GM18868 (cell line): ENCODE measurements around the gene EXOSC6.
"Not testable (repeated sequence)": the region's sequence is repeated elsewhere in the genome, so short reads cannot be mapped to it uniquely, and the experiment has no call there.

ENCODE experiments used
- ATAC-seq: cut with Tn5 transposase; IDR thresholded peaks from one replicate; pipeline ENCODE4 v1.9.1; 2021; ENCODE audit warnings: mild to moderate bottlenecking, moderate library complexity; ENCODE audit not compliant: unreplicated experiment

Gene EXOSC6

DNA sequence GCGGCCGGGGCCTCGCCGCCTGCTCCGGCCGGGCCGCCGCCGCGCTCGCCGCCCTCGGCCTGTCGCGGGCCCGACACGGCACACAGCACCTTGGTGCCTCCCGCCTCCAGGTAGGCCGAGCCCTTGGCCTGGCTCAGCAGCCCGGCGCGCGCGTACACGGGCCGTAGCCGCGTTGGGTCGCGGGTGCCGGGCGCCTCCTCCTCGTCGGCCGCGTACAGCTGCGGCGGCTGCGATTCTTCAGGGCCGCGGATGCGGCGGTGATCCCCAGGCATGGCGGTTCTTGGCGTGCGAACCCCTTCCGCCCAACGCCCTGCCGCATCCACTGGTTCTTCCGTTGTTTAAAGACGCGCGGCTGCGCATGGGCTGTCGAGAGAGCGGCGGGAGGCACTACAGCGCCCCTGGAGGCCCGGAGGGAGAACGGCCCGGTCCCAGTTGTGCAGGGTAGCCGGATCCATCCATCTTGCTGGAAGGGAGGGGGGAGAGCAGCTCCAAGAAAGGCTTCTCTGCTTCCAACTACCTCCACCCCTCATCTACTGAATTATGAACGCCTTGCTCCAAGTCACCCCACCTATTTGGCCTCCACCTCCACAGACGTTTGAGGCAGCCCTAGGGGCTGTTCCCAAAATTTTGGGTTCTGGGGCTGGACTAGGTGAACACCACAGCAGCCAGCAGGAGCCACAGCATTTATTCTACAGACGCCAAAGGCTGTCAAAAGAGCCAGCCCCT is at the start of gene EXOSC6:
Gene EXOSC6 (minus strand): TSS at position 312 of the 726 bp plus-strand sequence. CDS start 40 bp downstream, at position 272.
- ATAC-seq: peak; percentile 90

DNA sequence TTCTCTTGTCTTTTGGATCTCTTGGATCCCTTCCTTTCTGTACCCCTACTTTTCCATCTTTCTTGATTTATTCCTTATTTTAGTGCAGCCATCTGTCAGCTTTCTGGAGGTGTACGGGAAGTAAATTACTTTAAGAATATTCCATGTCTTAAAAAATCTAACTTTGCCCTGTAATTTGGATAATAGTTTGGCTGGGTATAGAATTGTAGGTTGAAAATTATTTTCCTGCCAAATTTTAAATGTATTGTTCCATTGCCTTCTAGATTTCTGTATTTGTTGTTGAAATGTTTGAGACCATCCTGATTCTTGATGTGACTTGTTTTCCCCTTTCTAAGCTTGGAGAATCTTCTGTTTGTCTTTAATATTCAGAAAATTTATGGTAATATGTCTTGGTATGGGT is 49.4 kb upstream of the EXOSC6 start:
- no peak for ATAC-seq

DNA sequence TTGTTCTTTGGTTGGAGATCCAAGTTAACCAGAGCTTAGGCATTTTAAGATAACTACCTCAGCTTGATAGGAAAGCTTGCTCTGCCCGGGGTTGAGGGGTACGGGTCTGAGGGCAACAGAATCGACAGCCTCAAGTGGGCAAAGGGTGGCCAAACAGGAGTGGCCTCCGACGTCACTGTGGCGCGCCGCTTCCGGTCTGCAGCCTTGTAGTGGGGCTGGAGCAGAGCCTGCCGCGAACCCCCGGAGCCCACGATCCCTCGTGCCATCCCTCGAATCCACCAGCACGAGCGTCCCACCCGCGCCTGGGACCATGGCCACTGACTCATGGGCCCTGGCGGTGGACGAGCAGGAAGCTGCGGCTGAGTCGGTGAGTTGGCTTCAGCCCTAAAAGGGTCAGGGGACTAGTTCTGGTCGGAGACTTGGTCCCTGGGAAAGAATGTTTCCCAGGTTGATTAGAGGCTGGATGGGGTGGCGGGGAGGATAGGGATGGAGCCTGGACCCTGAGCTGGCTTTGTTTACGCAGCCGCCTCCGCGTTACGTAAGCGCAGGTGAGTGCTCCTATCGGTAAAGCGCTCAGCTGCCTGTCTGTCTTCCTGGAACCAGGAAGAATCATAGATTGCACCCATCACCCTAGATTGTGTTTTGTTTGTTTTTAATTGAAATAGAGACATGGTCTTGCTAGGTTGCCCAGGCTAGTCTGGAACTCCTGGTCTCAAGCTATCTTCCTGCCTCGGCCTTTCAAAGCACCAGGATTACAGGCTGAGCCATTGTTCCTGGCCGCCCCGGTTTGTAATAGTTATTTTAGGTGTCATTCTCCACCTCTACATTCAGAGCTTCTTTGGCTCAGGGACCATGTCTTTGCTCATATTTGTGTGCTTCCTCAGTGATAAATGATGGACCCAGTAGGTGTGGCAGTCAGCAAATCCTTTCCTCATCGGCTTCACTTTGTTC is 47.5 kb upstream of the EXOSC6 start, which contains the start of gene DDX19B:
Gene DDX19B (plus strand): TSS at position 199 of the 951 bp plus-strand sequence. CDS start 112 bp downstream, at position 311.
- peak; percentile 85 for ATAC-seq

DNA sequence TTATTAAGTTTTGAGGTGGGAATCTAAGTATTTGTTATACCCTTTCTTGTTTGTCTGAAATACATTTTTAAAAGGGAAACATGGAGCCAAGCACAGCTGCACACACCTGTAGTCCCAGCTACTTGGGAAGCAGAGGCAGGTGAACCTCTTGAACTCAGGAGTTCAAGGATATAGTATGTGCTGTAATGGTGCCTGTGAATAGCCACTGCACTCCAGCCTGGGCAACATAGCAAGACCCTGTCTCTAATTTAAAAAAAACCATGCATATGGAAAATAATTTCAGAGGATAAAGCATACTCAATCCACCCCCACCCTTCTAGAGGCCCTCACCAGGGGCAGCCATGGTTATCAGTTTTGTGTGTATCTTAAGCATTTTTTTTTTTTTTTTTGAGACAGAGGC is 43.9 kb upstream of the EXOSC6 start:
- no peak for ATAC-seq

DNA sequence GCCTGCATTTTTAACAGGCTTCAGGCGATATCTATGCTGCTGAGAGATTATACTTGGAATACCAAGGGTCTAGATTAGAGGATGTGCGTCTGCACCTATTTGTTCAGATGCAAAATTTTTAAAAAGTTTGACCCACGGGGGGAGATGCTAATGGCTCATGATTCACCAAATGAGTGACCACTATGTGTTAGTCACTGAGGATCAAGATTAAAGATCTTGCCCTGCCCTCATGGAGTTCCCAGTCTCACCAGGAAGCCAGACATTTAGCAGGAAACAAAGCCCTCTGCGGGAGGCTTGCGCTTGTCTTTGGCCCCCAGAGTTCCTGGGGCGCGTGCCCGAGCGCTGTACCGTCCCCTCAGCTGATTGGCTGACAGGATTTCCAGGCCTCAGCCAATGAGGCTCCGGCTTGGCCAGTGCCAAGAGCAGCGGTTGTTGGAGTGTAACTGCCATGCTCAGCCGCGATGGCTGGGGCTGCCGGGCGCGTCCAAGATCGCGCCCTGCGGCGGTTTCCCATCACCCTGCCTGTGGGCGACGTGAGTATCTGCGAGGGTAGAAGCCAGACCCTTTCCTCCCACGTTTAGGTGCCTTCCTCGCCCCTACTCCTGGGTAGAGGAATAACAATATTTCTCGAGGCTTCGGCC is 42.8 kb upstream of the EXOSC6 start:
- no peak for ATAC-seq

DNA sequence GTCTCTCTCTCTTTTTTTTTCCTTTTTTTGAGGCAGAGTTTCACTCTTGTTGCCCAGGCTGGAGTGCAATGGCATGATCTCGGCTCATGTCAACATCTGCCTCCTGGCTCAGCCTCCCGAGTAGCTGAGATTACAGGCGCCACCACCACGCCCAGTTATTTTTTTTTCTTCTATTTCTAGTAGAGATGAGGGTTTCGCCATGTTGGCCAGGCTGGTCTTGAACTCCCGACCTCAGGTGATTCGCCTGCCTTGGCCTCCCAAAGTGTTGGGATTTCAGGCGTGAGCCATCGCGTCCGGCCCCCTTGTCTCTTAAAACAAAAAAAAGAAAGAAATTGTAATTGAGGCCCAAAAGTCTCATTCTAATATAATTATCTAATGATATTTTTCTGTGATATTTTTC is 40.4 kb upstream of the EXOSC6 start:
- not testable (repeated sequence) for ATAC-seq

DNA sequence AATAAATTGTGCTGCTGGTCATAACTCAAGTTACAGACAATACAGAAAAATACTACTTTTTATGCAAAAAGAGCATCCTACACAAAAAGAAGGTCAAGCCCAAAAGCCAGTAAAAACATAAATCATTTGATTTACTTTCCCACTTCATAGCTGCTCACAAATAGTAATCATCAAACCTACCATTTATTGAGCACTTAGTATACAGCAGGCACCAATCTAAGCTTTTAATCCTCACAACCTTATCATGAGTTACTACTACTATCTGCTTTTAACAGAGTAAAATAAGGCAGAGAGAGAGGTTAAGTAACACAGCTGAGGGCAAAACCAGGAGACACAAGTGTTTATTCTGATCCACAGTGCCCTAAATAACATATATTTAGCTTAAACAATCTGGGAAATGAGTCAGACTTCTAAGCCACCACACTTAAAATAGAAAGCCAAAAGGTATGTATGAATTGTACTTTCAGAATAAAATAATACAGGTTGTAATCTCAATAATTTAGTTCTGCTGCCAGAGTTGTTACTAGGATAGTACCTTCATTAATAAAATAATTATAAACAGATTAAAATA is 39.3 kb upstream of the EXOSC6 start:
- ATAC-seq: no peak

DNA sequence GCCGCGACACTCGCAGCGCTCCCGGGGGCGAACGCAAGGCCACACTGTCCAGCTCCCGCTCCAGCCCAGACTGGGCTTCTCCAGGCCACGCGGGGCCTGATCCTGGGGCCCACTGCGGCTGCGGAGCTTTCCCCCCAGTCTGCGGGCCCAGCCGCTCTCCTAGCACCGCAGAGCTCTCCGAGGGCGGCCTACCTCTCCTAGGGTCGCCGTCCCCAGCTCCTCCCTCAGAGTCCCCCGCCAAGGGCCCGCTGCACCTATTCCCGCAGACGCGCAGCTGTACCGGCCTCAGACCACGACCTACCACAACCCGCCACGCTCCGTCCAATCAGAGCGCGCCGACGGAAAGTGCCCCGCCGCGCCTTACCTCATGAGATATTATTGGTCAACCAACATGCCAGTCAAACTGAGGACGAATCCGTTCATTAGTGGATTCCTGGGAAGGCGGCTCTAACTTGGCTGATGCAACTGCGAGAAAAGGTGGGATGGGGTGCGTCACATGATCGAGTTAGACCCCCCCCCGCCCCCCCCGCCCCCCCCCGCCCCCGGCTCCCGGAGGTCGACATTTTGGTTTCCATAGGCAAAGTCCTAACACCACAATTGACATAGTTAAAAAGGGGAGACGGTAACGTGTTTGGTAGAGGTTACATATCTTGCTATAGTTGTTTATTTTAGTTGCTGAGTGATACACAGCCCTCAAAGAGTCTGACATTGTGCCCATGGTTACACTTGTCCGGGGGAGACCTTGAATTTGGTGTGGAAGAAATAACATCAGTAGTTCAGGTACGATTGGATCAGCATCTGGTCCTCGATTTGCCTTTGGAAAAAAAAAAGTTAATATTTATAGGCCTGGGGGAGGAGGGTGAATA is 37.7 kb upstream of the EXOSC6 start, which contains the start of gene AARS1:
Gene AARS1 (minus strand): TSS at position 278 of the 866 bp plus-strand sequence. CDS start 6,743 bp downstream, outside the sequence.
- peak; percentile 99 for ATAC-seq

DNA sequence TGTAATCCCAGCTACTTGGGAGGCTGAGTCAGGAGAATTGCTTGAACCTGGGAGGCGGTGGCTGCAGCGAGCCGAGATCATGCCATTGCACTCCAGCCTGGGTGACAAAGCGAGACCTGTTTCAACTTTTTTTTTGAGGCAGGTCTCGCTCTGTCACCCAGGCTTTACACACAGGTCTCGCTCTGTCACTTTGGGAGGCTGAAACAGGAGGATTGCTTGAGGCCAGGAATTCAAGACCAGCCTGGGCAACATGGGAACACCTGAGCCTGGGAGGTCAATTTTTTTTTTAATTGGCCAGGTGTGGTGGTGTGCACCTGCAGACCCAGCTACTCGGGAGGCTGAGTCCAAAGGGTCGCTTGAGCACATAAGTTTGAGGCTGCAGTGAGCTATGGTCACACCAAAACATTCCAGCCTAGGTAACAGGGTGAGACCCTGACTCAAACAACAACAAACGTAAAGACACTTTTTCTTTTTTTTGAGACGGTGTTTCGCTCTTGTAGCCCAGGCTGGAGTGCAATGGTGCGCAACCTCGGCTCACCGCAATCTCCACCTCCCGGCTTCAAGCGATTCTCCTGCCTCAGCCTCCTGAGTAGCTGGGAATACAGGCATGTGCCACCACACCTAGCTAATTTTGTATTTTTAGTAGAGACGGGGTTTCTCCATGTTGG is 35.7 kb upstream of the EXOSC6 start:
- not testable (repeated sequence) for ATAC-seq

DNA sequence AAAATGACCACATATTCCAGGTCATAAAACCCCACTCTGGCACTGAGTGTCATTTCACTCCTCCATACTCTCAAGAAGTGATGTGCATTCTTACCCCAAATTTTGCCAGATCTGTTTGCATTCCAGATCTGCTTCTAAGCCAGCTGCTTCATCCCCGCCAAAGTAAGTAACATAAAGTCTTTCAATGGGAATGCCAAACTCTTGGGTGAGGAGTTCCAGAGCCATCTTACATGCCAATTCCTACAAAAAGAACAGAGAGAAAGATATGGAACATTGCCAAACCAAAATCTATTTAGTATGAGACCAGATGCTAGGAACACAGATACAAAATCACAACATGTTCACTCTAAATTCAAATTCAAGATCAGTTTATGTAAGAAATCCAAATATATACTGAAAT is 24.7 kb upstream of the EXOSC6 start:
- ATAC-seq: no peak

DNA sequence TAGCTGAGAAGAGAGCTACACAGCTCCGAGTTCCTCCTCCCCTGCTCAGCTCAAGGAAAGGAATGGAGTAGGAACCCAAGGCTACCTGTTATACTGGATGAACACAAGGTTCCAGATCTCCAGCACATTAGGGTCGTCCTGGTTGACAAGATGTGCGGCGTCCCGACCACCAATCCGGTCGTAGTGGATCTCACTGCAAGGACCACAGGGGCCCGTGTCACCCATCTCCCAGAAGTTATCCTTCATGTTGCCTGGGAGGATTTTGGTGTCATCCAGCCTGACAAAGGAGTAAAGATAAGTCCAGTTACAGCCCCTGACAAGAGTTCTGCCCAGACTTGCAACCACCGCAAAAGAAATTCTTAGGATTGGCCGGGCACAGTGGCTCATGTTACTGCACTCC is 20.0 kb upstream of the EXOSC6 start:
- ATAC-seq: no peak

DNA sequence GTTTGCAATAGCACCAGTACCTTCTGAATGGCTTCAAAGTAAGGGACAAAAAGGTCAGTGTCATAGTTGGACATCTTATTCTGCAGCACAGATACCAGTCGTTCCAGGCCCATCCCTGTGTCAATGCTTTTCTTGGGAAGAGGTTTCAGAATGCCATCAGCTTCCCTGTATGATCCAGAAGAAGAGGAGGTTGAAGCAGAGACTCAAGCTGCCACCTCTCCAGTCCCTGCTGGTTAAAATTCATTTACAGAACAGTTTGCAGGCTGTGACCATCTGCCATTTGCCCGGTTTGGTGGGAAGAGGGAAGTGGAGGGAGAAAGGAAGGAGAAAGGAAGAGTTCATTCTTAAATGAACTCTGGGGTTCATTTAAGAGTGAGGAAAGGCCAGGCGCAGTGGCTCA is 18.4 kb upstream of the EXOSC6 start:
- ATAC-seq: no peak

DNA sequence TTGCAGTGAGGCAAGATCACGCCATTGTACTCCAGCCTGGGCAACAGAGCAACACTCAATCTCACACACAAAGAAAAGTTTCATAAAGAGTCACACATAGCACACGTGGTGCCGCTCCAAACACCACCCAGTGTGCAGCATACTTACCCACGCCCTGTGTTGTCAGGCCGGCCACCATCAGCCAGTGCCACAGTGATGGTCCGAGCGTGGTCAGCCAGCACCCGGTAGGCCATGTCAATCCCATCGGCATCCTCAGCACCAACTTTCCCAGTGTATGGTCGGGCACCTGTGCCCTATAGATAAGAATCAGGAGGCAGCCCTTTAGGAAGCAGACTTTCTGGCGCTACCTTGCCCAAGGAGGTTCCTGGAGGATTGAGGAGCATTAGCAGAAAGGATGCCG is 17.7 kb upstream of the EXOSC6 start:
- no peak for ATAC-seq

DNA sequence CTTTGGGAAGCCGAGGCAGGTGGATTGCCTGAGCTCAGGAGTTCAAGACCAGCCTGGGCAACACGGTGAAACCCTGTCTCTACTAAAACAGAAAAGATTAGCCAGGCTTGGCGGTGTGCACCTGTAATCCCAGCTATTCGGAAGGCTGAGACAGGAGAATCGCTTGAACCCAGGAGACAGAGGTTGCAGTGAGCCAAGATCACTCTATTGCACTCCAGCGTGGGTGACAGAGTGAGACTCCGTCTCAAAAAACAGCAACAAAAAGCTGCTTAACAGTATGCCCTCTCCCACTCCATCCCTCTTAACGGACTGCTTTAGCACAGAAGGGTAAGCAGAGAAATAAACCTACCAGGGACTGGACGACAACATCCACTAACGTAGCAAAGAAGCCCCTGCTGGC is 16.2 kb upstream of the EXOSC6 start:
- ATAC-seq: not testable (repeated sequence)

DNA sequence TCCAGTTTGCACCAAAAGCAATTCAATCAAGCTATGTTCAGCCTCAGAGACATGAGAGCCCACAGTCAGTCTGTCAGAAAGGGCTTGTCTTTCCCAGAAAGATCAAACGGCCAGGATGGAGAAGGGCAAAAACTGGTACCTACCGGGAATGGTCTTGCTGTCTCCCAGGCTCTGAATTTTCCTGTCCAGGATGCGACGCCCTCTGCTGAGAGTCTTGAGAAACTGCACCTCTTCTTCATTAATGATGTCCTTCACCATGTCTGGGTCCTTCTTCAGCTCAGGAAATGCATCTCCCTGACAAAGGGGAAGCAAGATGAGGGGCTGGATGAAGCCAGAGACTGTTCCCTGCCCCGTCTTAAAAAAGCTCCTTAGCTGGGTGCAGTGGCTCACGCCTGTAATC is 15.8 kb upstream of the EXOSC6 start:
- no peak for ATAC-seq

DNA sequence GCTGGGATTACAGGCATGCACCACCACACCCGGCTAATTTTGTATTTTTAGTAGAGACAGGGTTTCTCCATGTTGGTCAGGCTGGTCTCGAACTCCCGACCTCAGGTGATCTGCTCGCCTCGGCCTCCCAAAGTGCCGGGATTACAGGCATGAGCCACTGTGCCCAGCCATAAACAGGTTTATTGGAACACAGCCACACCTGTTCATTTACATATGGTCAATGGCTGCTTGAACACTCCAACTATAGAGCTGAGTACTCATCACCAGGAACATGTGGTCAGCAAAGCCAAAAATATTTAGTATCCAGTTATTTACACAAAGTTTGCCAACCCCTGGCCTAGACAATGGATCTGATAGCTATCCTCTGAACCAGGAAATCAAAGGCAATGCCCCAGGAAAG is 8.2 kb upstream of the EXOSC6 start:
- not testable (repeated sequence) for ATAC-seq

DNA sequence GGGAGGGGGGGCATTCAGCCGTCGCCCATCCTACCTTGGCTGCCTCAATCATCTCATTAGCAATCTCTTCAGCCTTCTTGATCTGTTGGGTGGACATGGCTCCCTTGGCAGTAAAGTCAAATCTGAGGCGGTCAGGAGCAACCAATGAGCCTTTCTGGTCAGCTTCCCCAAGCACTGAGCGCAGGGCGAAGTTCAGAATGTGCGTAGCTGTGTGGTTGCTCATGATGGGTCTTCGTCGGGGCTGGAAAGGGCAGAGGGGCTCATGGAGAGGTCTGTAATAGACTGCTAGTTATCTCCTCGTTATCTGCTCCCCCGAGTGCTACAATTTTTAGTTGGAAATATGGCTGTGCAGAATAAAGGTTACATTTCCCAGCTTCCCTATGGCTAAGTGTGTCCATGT is 7.2 kb upstream of the EXOSC6 start:
- no peak for ATAC-seq

DNA sequence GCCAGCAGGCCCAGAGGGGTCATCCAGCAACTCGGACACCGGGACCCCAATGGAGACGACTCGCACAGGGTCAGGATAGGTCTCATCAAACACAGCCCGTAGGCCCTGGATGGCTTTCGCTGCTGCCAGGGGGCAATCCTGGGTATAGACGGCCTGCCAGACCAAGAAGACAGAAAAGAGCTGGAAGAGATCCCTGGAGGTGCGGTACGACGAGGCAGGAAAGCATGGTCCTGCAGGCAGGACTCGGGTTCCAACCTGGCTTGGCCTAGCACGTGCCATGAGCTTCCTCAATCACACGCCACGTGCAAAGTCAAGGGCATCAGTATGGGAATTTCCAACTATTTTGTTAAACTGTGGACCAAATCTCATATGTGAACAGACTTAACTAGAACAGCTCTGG is 6.3 kb upstream of the EXOSC6 start:
- no peak for ATAC-seq

DNA sequence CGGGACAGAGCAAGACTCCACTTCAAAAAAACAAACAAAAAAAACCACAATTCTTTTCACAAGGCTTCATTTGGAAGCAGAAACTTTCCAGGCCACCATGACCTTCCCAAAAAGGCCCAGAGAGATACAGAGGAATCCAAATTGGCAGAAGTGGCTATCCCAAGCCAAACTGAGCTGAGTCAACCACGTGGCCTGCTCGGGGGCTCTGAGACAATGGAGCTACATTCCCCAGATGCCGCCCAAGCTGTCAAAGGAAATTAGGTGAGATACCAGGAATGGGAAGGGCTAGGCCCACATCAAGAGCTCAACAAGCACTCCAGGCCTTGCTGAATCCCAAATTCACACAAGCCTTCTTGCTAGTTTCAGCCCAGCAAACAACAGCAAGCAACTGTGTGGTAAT is 5.7 kb upstream of the EXOSC6 start:
- ATAC-seq: no peak
